HepG2 (cell line): ENCODE data around the gene SLC43A1. TPM values are rescaled to one million over a fixed set of nuclear protein-coding genes. Genes with fewer than 3 reads are reported as not detected.

Experiments used
- CEBPG ChIP-seq: IDR thresholded peaks from 2 replicates; pipeline ENCODE4 v1.6.1; 2016
- CREM ChIP-seq, 2 experiments: sonication (generic) in 1 of 2; formaldehyde crosslinking in 1 of 2; IDR thresholded peaks; 2 replicates each; pipeline versions ENCODE4 v1.4.0 to v1.6.1; 2016 to 2020; ENCODE audit warnings: antibody characterized with exemption in 1 of 2, mild to moderate bottlenecking in 1 of 2, missing genetic modification reagents in 1 of 2
- EHMT2 ChIP-seq: fragments of 200-600 bp; sonication (generic); IDR thresholded peaks from 2 replicates; pipeline ENCODE4 v1.7.0; 2017; ENCODE audit warnings: antibody characterized with exemption, low read depth, low read length, borderline replicate concordance
- ELF3 ChIP-seq: IDR thresholded peaks from 2 replicates; pipeline ENCODE4 v1.6.1; 2016; ENCODE audit warnings: missing genetic modification reagents, missing compliant biosample characterization
- HMG20A ChIP-seq: IDR thresholded peaks from 2 replicates; pipeline ENCODE4 v1.6.1; 2016; ENCODE audit warnings: borderline replicate concordance
- KAT7 ChIP-seq: IDR thresholded peaks from 2 replicates; pipeline ENCODE4 v1.6.1; 2018; ENCODE audit warnings: borderline replicate concordance, missing compliant biosample characterization
- KDM4B ChIP-seq: sonication (generic); formaldehyde crosslinking; IDR thresholded peaks from 2 replicates; pipeline ENCODE4 v1.4.0; 2020; ENCODE audit warnings: missing genetic modification reagents
- KLF16 ChIP-seq, 2 experiments: sonication (generic) in 1 of 2; formaldehyde crosslinking in 1 of 2; IDR thresholded peaks; 2 replicates each; pipeline versions ENCODE4 v1.6.1 to v1.8.0; 2016 to 2023; ENCODE audit warnings: missing genetic modification reagents in 2 of 2, missing compliant biosample characterization in 1 of 2
- RARA ChIP-seq: IDR thresholded peaks from 2 replicates; pipeline ENCODE4 v1.6.1; 2016; ENCODE audit warnings: missing genetic modification reagents, missing compliant biosample characterization
- SPEN ChIP-seq: sonication (generic); formaldehyde crosslinking; IDR thresholded peaks from 2 replicates; pipeline ENCODE4 v1.5.1; 2020; ENCODE audit warnings: low read depth, mild to moderate bottlenecking, missing genetic modification reagents
- ZMYM2 ChIP-seq: sonication (generic); formaldehyde crosslinking; IDR thresholded peaks from 2 replicates; pipeline ENCODE4 v1.8.0; 2022; ENCODE audit warnings: mild to moderate bottlenecking, missing genetic modification reagents
- ZNF232 ChIP-seq: sonication (generic); formaldehyde crosslinking; IDR thresholded peaks from 2 replicates; pipeline ENCODE4 v1.4.0; 2020; ENCODE audit warnings: missing genetic modification reagents, borderline replicate concordance
- ZNF275 ChIP-seq: sonication (generic); formaldehyde crosslinking; IDR thresholded peaks from 2 replicates; pipeline ENCODE4 v1.8.0; 2022; ENCODE audit warnings: missing genetic modification reagents, mild to moderate bottlenecking, inconsistent platforms, borderline replicate concordance
- ZNF710 ChIP-seq: sonication (generic); formaldehyde crosslinking; IDR thresholded peaks from 2 replicates; pipeline ENCODE4 v1.5.0; 2020; ENCODE audit warnings: mild to moderate bottlenecking, missing genetic modification reagents, borderline replicate concordance
- ZNF788 ChIP-seq: sonication (generic); formaldehyde crosslinking; IDR thresholded peaks from 2 replicates; pipeline ENCODE4 v1.5.0; 2020; ENCODE audit warnings: mild to moderate bottlenecking, missing genetic modification reagents, borderline replicate concordance
- polyA plus RNA-seq, 8 experiments: library from polyadenylated mRNA; depleted of rRNA in 3 of 8; stranded (reverse) in 7 of 8; unstranded in 1 of 8; fragments of >200 nt; fragmentation: Illumina TruSeq in 4 of 8; extraction: Trizol in 4 of 8; gene quantifications; 2 replicates each; pipeline versions ENCODE4 v1.2.1 to v1.2.3, GENCODE V29; 2011 to 2016; ENCODE audit warnings: low read depth in 4 of 8, missing spikeins in 1 of 8, mixed read lengths in 1 of 8; ENCODE audit not compliant: insufficient read depth in 1 of 8
- total RNA-seq, 5 experiments: library from RNA; depleted of rRNA; stranded (reverse); fragments of >200 nt; fragmentation: Illumina TruSeq; extraction: Trizol; gene quantifications; 2 replicates each; pipeline ENCODE4 v1.2.3, GENCODE V29; 2016; ENCODE audit warnings: low read depth in 1 of 5
- TF ChIP-seq, protein P1 (sequence below): sonication (generic); formaldehyde crosslinking; IDR thresholded peaks from 2 replicates; pipeline ENCODE4 v1.5.1; 2020; ENCODE audit warnings: mild to moderate bottlenecking, moderate library complexity, missing genetic modification reagents
- TF ChIP-seq, protein P2 (sequence below): sonication (generic); formaldehyde crosslinking; IDR thresholded peaks from 2 replicates; pipeline ENCODE4 v1.5.0; 2020; ENCODE audit warnings: missing genetic modification reagents

Gene SLC43A1
- total and polyA plus RNA-seq, 2 of the 13 experiments (the other 11 are each of a cell fraction or from before 2014, with no cell fraction given): 72.3 to 87.6 TPM

GRCh38 chr11:57440744-57441414, 74.6 kb downstream of the SLC43A1 start (continued):
- TF ChIP-seq SPEN (CRISPR knock-in tag) (0 out of 2 replicates have a peak, but pooled peaks have one; percentile 36), EHMT2 (peak; percentile 5; the same call in 1 of the 2 replicates), KAT7 (no peak), CREM (IDR thresholded peaks at IDR 0.05) (peak; percentile 46; the same call in 1 of the 2 replicates), CREM (CRISPR knock-in tag; IDR thresholded peaks at IDR 0.05) (no peak), ZMYM2 (CRISPR knock-in tag) (no peak), RARA (CRISPR knock-in tag) (peak; percentile 77), CEBPG (CRISPR knock-in tag) (peak; percentile 77), ZNF710 (no peak), HMG20A (CRISPR knock-in tag) (peak; percentile 73; the same call in 1 of the 2 replicates), ZNF788 (CRISPR knock-in tag) (no peak; the same call in 1 of the 2 replicates), KDM4B (peak; percentile 65; the same call in 1 of the 2 replicates), ELF3 (CRISPR knock-in tag) (peak; percentile 46; the same call in 1 of the 2 replicates), KLF16 (CRISPR knock-in tag; IDR thresholded peaks at IDR 0.05) (0 out of 4 replicates have a peak, but pooled peaks of 1 of the 2 experiments have one; percentile 18), ZNF232 (no peak), ZNF275 (CRISPR knock-in tag) (no peak)
- TF ChIP-seq, protein P1, sequence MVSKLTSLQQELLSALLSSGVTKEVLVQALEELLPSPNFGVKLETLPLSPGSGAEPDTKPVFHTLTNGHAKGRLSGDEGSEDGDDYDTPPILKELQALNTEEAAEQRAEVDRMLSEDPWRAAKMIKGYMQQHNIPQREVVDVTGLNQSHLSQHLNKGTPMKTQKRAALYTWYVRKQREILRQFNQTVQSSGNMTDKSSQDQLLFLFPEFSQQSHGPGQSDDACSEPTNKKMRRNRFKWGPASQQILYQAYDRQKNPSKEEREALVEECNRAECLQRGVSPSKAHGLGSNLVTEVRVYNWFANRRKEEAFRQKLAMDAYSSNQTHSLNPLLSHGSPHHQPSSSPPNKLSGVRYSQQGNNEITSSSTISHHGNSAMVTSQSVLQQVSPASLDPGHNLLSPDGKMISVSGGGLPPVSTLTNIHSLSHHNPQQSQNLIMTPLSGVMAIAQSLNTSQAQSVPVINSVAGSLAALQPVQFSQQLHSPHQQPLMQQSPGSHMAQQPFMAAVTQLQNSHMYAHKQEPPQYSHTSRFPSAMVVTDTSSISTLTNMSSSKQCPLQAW (CRISPR knock-in tag): 0 out of 2 replicates have a peak, but pooled peaks have one; percentile 25
- TF ChIP-seq, protein P2, sequence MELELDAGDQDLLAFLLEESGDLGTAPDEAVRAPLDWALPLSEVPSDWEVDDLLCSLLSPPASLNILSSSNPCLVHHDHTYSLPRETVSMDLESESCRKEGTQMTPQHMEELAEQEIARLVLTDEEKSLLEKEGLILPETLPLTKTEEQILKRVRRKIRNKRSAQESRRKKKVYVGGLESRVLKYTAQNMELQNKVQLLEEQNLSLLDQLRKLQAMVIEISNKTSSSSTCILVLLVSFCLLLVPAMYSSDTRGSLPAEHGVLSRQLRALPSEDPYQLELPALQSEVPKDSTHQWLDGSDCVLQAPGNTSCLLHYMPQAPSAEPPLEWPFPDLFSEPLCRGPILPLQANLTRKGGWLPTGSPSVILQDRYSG (CRISPR knock-in tag): no peak
